CMK (cell line): ENCODE measurements around the gene ADAT3.

Experiments used
- DNase-seq: peaks from one replicate; pipeline ENCODE4 v3.0.0-alpha.2; 2010; ENCODE audit warnings: low read depth

ADAT3 gene

DNA sequence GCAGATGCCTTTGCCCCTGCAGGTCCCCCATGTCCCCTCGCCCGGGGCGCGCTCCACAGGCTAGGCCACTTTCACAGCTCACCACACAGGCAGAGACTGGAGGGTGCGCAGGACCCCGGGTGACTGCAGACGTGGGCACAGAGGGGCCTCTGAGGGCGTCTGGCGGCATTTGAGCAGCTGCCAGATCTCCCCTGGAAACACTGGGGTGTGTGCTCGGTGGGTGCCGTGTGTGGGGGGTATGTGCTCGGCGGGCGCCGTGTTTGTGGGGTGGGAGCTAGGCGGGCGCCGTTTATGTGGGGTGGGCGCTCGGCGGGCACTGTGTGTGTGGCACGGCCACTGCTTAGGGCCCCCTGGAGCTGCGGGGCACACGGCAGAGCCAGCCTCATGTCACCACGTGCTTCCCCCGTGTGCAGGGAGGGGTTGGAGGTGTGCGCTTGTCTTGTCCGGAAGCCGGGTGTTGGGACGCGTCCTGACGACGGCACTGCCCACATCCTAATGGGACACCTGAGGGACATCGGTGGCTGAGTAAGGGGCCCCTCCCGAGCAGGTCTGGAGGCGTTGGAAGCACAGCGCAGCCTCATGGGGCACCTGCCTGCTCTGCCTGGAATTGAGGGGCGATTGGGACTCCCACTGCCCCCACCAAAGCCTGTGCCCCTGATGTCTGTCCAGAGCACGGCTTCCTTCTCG, 52.5 kb downstream of the ADAT3 start:
- no peak for DNase-seq

DNA sequence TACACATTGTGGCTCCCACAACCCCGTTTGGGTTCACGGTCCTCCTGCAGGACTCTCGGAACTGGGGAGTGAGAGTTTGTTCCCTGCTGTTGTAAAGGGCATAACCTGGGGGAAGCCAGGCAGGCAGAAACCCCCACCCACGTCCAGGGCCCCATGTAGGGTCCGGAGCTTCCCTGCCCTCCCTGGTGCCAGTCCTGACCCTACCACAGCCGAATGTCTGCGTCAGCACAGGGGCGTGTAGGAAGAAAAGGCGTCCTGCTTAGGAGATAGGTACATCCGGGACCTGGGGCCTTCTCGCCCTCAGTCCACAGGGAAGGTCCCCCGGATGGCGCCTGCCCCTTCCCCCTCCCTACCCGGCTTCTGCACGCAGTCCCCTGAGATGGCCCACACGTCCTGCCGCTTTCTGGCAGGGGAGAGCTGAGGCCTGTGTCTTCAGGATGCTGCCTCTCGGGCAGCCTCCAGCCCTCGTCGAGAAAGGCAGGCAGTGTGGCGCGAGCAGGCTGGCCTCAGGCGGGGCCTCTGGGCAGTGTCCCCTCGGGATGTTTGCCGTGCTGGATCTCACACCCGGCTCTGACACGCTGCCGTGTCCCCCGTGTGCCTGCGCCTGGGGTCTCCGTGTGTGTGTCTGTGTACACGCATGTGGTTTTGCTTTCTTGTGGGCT, 54.9 kb downstream of the ADAT3 start:
- no peak for DNase-seq

DNA sequence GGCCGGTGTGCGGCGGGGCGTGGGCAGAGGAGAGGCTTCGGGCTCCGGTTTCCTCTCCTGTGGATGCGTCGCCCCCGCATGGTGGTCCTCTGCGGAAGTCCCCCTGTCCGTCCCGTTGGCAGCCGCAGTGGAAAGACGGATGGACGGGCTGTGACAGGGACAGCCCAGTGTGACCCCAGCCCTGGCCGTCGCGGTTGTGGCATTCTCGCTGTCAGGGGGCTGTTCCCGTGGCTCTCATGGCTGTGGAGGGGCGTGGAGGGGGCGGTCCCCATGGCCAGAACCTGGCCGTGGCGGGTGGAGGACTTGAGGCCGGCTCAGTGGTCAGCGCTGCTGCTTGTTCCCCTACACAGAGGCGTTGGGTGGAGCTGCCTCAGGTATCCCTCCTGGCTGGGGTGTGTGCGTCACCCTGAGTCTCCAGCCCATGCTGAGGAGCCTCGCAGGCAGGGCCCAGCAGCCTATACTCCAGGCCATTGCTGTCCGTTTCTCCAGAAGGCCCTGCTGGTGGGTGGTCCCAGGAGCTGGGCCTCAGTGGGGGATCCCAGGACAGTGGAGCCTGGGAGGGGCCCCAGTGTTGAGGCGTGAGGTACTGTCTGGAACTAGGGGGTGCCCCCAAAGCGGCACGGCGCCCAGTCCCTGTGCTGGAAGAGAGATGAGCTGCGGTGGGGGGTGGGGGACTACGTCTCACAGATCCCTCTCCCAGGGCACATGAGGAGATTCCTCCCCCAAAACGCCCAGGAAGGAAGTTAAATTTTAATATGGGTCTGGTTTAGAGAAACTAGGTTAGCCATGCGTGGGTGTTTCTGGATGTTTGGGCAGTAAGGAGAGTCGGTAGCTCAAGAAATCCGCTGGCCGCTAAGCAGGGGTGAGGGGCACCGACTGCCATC, 56.0 kb downstream of the ADAT3 start:
- DNase-seq, result no peak

DNA sequence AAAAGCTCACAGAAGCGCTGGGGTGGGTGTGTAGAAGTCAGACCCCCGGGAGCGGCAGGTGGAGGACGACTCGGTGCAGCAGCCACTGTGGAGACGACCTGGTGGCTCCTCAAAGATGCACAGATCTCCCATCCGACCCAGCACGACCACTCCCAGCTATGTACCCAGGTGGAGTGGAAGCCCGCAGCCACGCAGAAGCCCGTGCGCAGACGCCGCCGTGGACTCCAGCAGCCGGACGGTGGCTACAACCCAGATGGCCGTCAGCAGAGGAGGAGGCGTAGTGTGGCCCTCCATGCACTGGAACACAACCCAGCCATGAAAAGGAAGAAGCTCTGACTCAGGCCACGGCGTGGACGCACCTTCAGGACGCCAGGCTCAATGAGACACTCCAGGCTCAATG, 57.5 kb downstream of the ADAT3 start:
- DNase-seq, result no peak
